K562 (cell line): ENCODE results near the gene SLC7A5. TPM values are rescaled to one million over a fixed set of nuclear protein-coding genes. Genes with fewer than 3 reads are reported as not detected.

Experiments used
- ATAC-seq: fragments of 200-7000 bp; cut with Tn5 transposase; 3 replicates; pipeline ENCODE4 v1.9.1; 2020; ENCODE audit warnings: moderate library complexity
- BruUV-seq: library from RNA; stranded (reverse); fragments of 400-500 nt; replicated peaks from 2 replicates; lab custom pipeline; 2021; lab: Mats Ljungman, UMichigan
- CTCF ChIA-PET: fragments of 300-600 bp; formaldehyde crosslinking; extraction: SDS; loops from one replicate; lab custom pipeline; 2021; ENCODE audit warnings: low intra/inter-chr PET ratio; lab: Yijun Ruan, JAX
- POLR2A ChIA-PET: fragments of 300-600, 350-650 bp; sonication (Branson Sonifier 250); formaldehyde crosslinking; extraction: SDS; loops from one replicate; lab custom pipeline; 2021; ENCODE audit warnings: antibody characterized with exemption, inconsistent platforms; lab: Yijun Ruan, JAX
- DNase-seq, 4 experiments: peaks; one replicate each; pipeline versions ENCODE4 v3.0.0 to v3.0.0-alpha.2; 2011 to 2018; ENCODE audit warnings: low spot score in 3 of 4, mixed read lengths in 3 of 4; ENCODE audit errors: extremely low read depth in 1 of 4
- FAIRE-seq: peaks from 2 replicates; lab custom pipeline; 2011; peaks lifted over from hg19 to GRCh38; lab: Jason Lieb, UNC
- H2AFZ ChIP-seq: 2 replicates; pipeline ENCODE4 v1.6.0; 2011; ENCODE audit warnings: low read depth, low read length, control low read depth, inconsistent platforms
- H3K27ac ChIP-seq: fragments of 200-600 bp; 3 replicates; pipeline ENCODE4 v1.8.0; 2011; ENCODE audit warnings: low read depth, mild to moderate bottlenecking, control low read depth, inconsistent platforms, low read length, moderate library complexity, mixed read lengths; ENCODE audit errors: extremely low read depth
- H3K27me3 ChIP-seq, 2 experiments: fragments of 300-600 bp in 1 of 2; 2 replicates in 1 of 2; 3 replicates in 1 of 2; pipeline versions ENCODE4 v1.6.0 to v1.8.0; 2011; ENCODE audit warnings: inconsistent platforms in 2 of 2, low read length in 2 of 2, mild to moderate bottlenecking in 1 of 2, mixed read lengths in 1 of 2, moderate library complexity in 1 of 2; ENCODE audit not compliant: control insufficient read depth in 2 of 2, insufficient read depth in 2 of 2
- H3K36me3 ChIP-seq: fragments of 300-600 bp; 3 replicates; pipeline ENCODE4 v1.8.0; 2011; ENCODE audit warnings: mild to moderate bottlenecking, low read length, inconsistent platforms; ENCODE audit not compliant: control insufficient read depth, insufficient read depth
- H3K4me1 ChIP-seq, 2 experiments: fragments of 200-600 bp in 1 of 2; replicated peaks in 1 of 2; 2 replicates in 1 of 2; 3 replicates in 1 of 2; pipeline versions ENCODE4 v1.5.1 to v1.8.0; 2011; ENCODE audit warnings: inconsistent platforms in 2 of 2, low read length in 2 of 2, mild to moderate bottlenecking in 1 of 2, mixed read lengths in 1 of 2, moderate library complexity in 1 of 2; ENCODE audit not compliant: control insufficient read depth in 2 of 2, insufficient read depth in 2 of 2
- H3K4me2 ChIP-seq: 2 replicates; pipeline ENCODE4 v1.6.1; 2011; ENCODE audit warnings: low read length, control low read depth, inconsistent platforms, mixed read lengths; ENCODE audit not compliant: insufficient read depth
- H3K4me3 ChIP-seq: fragments of 200-600 bp; sonication (generic), shearing (Covaris generic); 2 replicates; pipeline ENCODE4 v1.5.1; 2016; ENCODE audit warnings: control low read depth, inconsistent platforms
- H3K79me2 ChIP-seq: fragments of 200-600 bp; 3 replicates; pipeline ENCODE4 v1.8.0; 2011; ENCODE audit warnings: low read length, inconsistent platforms; ENCODE audit not compliant: control insufficient read depth, insufficient read depth
- H3K9ac ChIP-seq, 2 experiments: 2 replicates each; pipeline versions ENCODE4 v1.6.0 to v1.6.1; 2011; ENCODE audit warnings: low read depth in 2 of 2, low read length in 2 of 2, control low read depth in 1 of 2, inconsistent platforms in 1 of 2, mild to moderate bottlenecking in 1 of 2, mixed read lengths in 1 of 2; ENCODE audit not compliant: insufficient read depth in 1 of 2
- H3K9me1 ChIP-seq: one replicate; pipeline ENCODE4 v1.6.0; 2011; ENCODE audit warnings: inconsistent platforms, mild to moderate bottlenecking, low read length, moderate library complexity; ENCODE audit not compliant: control insufficient read depth, insufficient read depth
- H3K9me3 ChIP-seq: replicated peaks from 2 replicates; pipeline ENCODE4 v1.5.1; 2011; ENCODE audit warnings: low read depth, low read length, inconsistent platforms; ENCODE audit not compliant: control insufficient read depth, insufficient read depth
- H4K20me1 ChIP-seq: replicated peaks from 2 replicates; pipeline ENCODE4 v1.6.1; 2011; ENCODE audit warnings: low read length, inconsistent platforms, mixed read lengths; ENCODE audit not compliant: control insufficient read depth, insufficient read depth
- CBX1 ChIP-seq: sonication (generic); IDR thresholded peaks from 2 replicates; pipeline ENCODE4 v1.6.1; 2016; ENCODE audit warnings: antibody characterized with exemption, low read depth, mild to moderate bottlenecking
- NCOR1 ChIP-seq: fragments of 450-650 bp; IDR thresholded peaks from 2 replicates; pipeline ENCODE4 v1.6.1; 2016; ENCODE audit warnings: mild to moderate bottlenecking, moderate library complexity
- POLR2G ChIP-seq: fragments of 200-400 bp; formaldehyde crosslinking; IDR thresholded peaks from 2 replicates; pipeline ENCODE4 v1.6.1; 2017; ENCODE audit warnings: low read depth, mild to moderate bottlenecking, antibody characterized with exemption, low read length, moderate library complexity
- RBFOX2 ChIP-seq: fragments of 200-400 bp; formaldehyde crosslinking; IDR thresholded peaks from 2 replicates; pipeline ENCODE4 v1.6.1; 2017; ENCODE audit warnings: low read depth, mild to moderate bottlenecking, low read length, moderate library complexity
- ZBTB7A ChIP-seq: IDR thresholded peaks from 2 replicates; pipeline ENCODE4 v1.6.1; 2011; ENCODE audit warnings: low read depth, mild to moderate bottlenecking, low read length, moderate library complexity, borderline replicate concordance; ENCODE audit not compliant: control insufficient read depth
- ZFPM2 ChIP-seq: fragments of 250-450 bp; sonication (Bioruptor Pico); IDR thresholded peaks from 2 replicates; pipeline ENCODE4 v1.5.1; 2022; ENCODE audit warnings: mild to moderate bottlenecking
- ZNF165 ChIP-seq: fragments of 250-450 bp; sonication (Bioruptor Pico); IDR thresholded peaks from 2 replicates; pipeline ENCODE4 v1.4.0; 2020; ENCODE audit warnings: borderline replicate concordance
- ZNF232 ChIP-seq: sonication (generic); formaldehyde crosslinking; IDR thresholded peaks from 2 replicates; pipeline ENCODE4 v1.8.0; 2022; ENCODE audit warnings: mild to moderate bottlenecking, missing genetic modification reagents
- ZNF263 ChIP-seq: sonication (generic); formaldehyde crosslinking; IDR thresholded peaks from 2 replicates; pipeline ENCODE4 v1.8.0; 2022; ENCODE audit warnings: mild to moderate bottlenecking, missing genetic modification reagents, borderline replicate concordance
- WGBS: fragments of 100-300 bp; shearing (Covaris generic); methylation state at CpG from one replicate; pipeline ENCODE4 v1.1.6; 2016; ENCODE audit warnings: low coverage, mixed read lengths; ENCODE audit not compliant: insufficient coverage; ENCODE audit errors: missing lambda C conversion rate; 5-methylcytosine and 5-hydroxymethylcytosine counted together
- in situ Hi-C: fragments of 300-500 bp; cut with MboI; formaldehyde crosslinking; loops from 4 replicates; pipeline ENCODE4 v1.15.0; 2018; ENCODE audit warnings: inconsistent platforms, mixed read lengths
- intact Hi-C: fragments of 100-400 bp; cut with micrococcal nuclease; formaldehyde crosslinking; loops from 2 replicates; pipeline ENCODE4 v1.14.2; 2022
- polyA plus RNA-seq, 8 experiments: library from polyadenylated mRNA; depleted of rRNA in 4 of 8; stranded (reverse) in 5 of 8; unstranded in 3 of 8; fragments of >200 nt; fragmentation: Nextera tagmentation in 2 of 8; fragmentation: Illumina TruSeq in 1 of 8; extraction: Ambion mirVana in 2 of 8; extraction: Trizol in 1 of 8; gene quantifications; 2 replicates each; pipeline versions ENCODE4 v1.2.1 to v1.2.3, GENCODE V29; 2011 to 2014; ENCODE audit warnings: inconsistent platforms in 1 of 8, missing spikeins in 1 of 8
- total RNA-seq, 7 experiments: library from RNA; depleted of rRNA in 6 of 7; stranded (reverse); fragments of >200 nt in 6 of 7; fragmentation: Illumina TruSeq in 2 of 7; extraction: Trizol in 2 of 7; gene quantifications; 2 replicates each; pipeline versions ENCODE4 v1.2.1 to v1.2.3, GENCODE V29; 2011 to 2021; ENCODE audit warnings: low replicate concordance in 1 of 7

SLC7A5 gene
- total and polyA plus RNA-seq, 9 of the 15 experiments (the other 6 are each of a cell fraction or from before 2014, with no cell fraction given): 1.9 to 220 (median 18.6) TPM

DNA sequence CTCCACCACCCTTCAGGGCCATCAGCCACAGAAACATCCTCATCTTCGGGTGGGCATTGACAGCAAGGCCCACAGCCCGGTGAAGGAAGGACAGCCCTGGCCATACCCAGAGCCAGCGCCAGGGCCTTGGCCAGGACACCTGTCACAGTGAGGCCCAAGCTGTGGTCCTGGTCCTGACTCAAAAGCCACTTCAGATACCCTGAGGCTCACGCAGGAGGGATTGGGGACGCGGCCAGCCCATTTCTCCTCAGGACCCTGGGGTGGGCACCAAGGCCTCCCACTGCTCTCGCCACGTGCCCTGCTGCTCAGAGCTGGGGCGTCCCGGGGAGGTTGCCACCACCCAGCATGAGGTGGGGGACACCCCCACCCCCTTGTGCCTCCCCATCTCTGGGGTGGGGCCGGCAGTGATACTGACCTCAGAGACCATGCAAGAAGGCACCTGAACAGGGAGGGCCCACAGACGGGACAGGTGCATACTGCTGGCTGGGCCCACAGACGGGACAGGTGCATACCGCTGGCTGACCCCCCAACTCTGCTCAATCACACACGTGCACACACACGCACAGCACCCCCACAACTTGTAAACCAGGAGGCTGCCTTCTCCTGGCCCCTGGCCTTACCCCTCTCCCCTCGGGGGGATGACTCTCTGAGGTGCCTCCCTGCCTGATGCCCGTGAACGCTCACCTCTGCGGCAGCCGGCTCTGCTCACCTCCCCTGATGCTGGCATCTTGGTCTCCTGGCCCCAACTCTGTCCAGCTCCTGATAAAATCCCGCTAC, 14.2 kb downstream of the SLC7A5 start:
- intact Hi-C loops: loop anchor here (1.0 kb wide), 1 partner anchor 76 kb away; no protein-coding TSS in a partner anchor
- POLR2A ChIA-PET: interaction anchor here (0.5 to 5.8 kb wide), 12 partner anchors 12 to 604 kb away, joined by 3 to 70 read pairs (median 3); partner anchors contain the start of genes BANP and SLC7A5
- H3K4me3 ChIP-seq: no peak overlapping the region

More for the DNA sequence above, 14.2 kb downstream of the SLC7A5 start:
- H3K4me2 ChIP-seq: peak overlapping the region; percentile 76
- TF ChIP-seq POLR2G: peak; percentile 79
- peak; percentile 25; the same call in 1 of the 2 replicates for TF ChIP-seq CBX1
- TF ChIP-seq NCOR1: no peak
- no peak for TF ChIP-seq ZNF232
- 0 out of 2 replicates have a peak, but pooled peaks have one; percentile 1 for TF ChIP-seq ZNF263
- TF ChIP-seq ZNF165: no peak
- 0 out of 2 replicates have a peak, but pooled peaks have one; percentile 0 for TF ChIP-seq ZFPM2 (CRISPR knock-in tag)
- TF ChIP-seq ZBTB7A: 0 out of 2 replicates have a peak, but pooled peaks have one; percentile 17
- TF ChIP-seq RBFOX2: peak; percentile 68
- no peak overlapping the region for H2AFZ ChIP-seq
- peak overlapping the region; percentile 98; the same call in 2 of the 3 replicates for H3K27ac ChIP-seq
- WGBS: 55% methylated on average over 20 of the region's 22 CpGs
- CTCF ChIA-PET: no interaction called here
- DNase-seq: no peak
- in situ Hi-C loops: no loop called here
- BruUV-seq: no TSS peak
- H3K36me3 ChIP-seq: peaks cover 84% of the 10 kb centered on the region; the same call in 2 of the 3 replicates
- H3K9me1 ChIP-seq: no peaks in the 10 kb centered on the region
- peaks cover 40% of the 10 kb centered on the region for H4K20me1 ChIP-seq
- peak; percentile 2 for ATAC-seq
- FAIRE-seq: no peak
- no peaks in the 10 kb centered on the region for H3K9me3 ChIP-seq
- H3K79me2 ChIP-seq: peaks cover 97% of the 10 kb centered on the region
- H3K4me1 ChIP-seq: peaks cover 56 to 84% of the 10 kb centered on the region in 2 experiments
- H3K27me3 ChIP-seq: no peaks in the 10 kb centered on the region
- peak overlapping the region; percentile 84 to 98; a peak in 3 of 4 replicates for H3K9ac ChIP-seq
